Mesodermal cell (in vitro differentiated cells): ENCODE measurements around the gene DOCK2.

Experiments
- H3K27ac ChIP-seq: 2 replicates; pipeline ENCODE4 v1.7.0; 2013; ENCODE audit warnings: mild to moderate bottlenecking, low read depth, low read length, moderate library complexity; ENCODE audit not compliant: severe bottlenecking
- H3K36me3 ChIP-seq: 2 replicates; pipeline ENCODE4 v1.7.1; 2013; ENCODE audit warnings: mild to moderate bottlenecking, low read length, moderate library complexity; ENCODE audit not compliant: control insufficient read depth, insufficient read depth
- H3K4me1 ChIP-seq: one replicate; pipeline ENCODE4 v1.7.1; 2013; ENCODE audit warnings: mild to moderate bottlenecking, low read length; ENCODE audit not compliant: insufficient read depth, control insufficient read depth, poor library complexity, severe bottlenecking
- H3K4me3 ChIP-seq: 2 replicates; pipeline ENCODE4 v1.7.0; 2013; ENCODE audit warnings: low read length, control low read depth, mild to moderate bottlenecking; ENCODE audit not compliant: insufficient read depth, poor library complexity, severe bottlenecking; ENCODE audit errors: extremely low read depth
- H3K9me3 ChIP-seq: 2 replicates; pipeline ENCODE4 v1.7.1; 2013; ENCODE audit warnings: mild to moderate bottlenecking, low read length, moderate library complexity; ENCODE audit not compliant: control insufficient read depth
- WGBS, 2 experiments: methylation state at CpG; one replicate each; pipeline ENCODE4 v1.1.5; 2013; ENCODE audit warnings: missing lambda C conversion rate in 2 of 2; ENCODE audit not compliant: insufficient coverage in 2 of 2; 5-methylcytosine and 5-hydroxymethylcytosine counted together

Gene DOCK2

DNA sequence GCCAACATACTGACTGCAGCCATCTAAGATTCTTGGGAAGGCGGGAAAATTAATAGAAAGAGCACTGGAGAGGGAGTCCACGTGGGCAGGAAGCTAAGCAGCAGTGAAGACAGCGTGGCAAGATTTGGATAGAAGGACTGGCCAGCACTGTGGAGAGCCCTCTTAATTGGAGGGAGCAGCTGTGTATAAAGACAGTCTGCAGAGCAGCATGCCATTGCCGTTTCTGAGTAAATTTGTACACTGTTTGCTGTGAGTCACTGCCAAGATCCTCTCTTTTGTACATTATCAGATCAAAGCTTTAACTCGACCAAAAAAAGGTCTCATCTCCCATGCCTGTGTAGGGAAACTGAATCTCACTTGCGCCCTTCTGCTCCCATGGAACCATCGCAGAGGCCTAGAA lies 297.9 kb downstream of the DOCK2 start:
- WGBS, 2 experiments, result 87 to 89% methylated on average over 7 of the region's 7 CpGs
- H3K9me3 ChIP-seq, result no peaks in the 10 kb centered on the region
- no peak overlapping the region for H3K27ac ChIP-seq
- H3K4me1 ChIP-seq, result peaks cover 14% of the 10 kb centered on the region
- no peaks in the 10 kb centered on the region for H3K36me3 ChIP-seq
- H3K4me3 ChIP-seq, result no peak overlapping the region

- no CpG with 5 or more reads among the region's 5 CpGs for WGBS, 2 experiments
- H3K27ac ChIP-seq, result no peak overlapping the region
- no peak overlapping the region for H3K4me3 ChIP-seq
- H3K36me3 ChIP-seq, result no peaks in the 10 kb centered on the region
- no peaks in the 10 kb centered on the region for H3K9me3 ChIP-seq
- peaks cover 14% of the 10 kb centered on the region for H3K4me1 ChIP-seq
Measured at GRCh38 chr5:169935762-169936161, 298.7 kb downstream of the DOCK2 start.

DNA sequence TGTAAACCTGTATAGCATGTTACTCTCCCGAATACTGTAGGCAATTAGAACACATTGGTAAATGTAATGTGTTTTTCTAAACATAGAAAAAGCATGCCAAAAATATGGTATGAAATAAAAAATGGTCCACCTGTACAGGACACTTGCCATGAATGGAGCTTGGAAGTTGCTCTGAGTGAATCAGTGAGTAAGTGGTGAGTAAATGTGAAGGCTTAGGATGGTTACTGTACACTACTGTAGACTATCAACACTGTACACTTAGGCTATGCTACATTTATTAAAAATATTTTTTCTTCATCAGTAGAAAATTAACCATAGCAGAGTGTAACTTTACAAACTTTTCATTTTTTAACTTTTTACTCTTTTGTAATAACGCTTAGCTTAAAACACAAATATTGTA lies 301.4 kb downstream of the DOCK2 start:
- no peak overlapping the region for H3K4me3 ChIP-seq
- WGBS, 2 experiments, result no CpG with 5 or more reads among the region's 2 CpGs
- H3K9me3 ChIP-seq, result no peaks in the 10 kb centered on the region
- no peaks in the 10 kb centered on the region for H3K36me3 ChIP-seq
- H3K27ac ChIP-seq, result no peak overlapping the region
- peaks cover 14% of the 10 kb centered on the region for H3K4me1 ChIP-seq

DNA sequence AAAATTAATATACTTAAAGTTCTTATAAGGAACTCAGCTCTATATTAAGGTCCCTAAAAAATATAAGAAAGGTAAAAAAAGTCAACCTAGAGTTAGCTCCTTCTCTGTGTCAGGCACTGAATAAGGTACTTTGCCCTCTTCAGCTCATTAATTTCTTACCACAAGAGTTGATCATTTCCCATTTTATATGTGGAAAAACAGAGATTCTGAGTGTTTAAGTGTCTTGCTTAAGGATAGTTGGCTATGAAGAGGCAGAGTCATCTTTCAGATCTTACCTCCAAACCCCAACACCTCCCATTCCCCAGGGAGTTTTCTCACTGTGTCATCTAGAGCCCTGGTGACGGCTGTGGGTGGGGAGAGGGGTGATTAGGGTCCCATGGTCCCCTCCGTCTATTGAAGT lies 302.7 kb downstream of the DOCK2 start:
- Histone ChIP-seq H3K4me3 (no peak overlapping the region), H3K9me3 (no peaks in the 10 kb centered on the region), H3K4me1 (peaks cover 12% of the 10 kb centered on the region), H3K27ac (no peak overlapping the region), H3K36me3 (no peaks in the 10 kb centered on the region)
- 60% methylated on average over 1 of the region's 2 CpGs; no CpG with 5 or more reads in 1 of the 2 experiments for WGBS, 2 experiments

DNA sequence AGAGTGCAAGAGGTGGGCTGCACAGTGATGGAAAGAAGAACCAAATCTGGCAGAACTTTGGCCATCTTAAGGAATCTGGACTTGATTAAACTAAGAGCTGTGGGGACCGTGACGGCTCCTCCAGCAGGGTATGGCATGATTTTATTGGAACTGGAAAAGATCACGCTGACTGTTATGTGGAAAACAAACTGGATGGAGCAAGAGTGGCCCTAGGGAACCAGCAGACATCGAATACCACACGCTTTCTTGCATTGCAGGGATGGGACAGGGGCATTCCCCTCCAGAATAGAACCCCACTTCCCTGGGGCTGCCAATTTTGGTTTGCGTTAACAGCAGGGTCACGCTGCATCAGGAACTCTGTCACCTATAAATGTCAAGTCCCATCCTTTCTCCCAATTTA lies 304.5 kb downstream of the DOCK2 start:
- WGBS, 2 experiments, result 90 to 94% methylated on average over 7 of the region's 7 CpGs
- Histone ChIP-seq H3K9me3 (no peaks in the 10 kb centered on the region), H3K27ac (no peak overlapping the region), H3K4me3 (no peak overlapping the region), H3K36me3 (no peaks in the 10 kb centered on the region), H3K4me1 (peaks cover 15% of the 10 kb centered on the region)

DNA sequence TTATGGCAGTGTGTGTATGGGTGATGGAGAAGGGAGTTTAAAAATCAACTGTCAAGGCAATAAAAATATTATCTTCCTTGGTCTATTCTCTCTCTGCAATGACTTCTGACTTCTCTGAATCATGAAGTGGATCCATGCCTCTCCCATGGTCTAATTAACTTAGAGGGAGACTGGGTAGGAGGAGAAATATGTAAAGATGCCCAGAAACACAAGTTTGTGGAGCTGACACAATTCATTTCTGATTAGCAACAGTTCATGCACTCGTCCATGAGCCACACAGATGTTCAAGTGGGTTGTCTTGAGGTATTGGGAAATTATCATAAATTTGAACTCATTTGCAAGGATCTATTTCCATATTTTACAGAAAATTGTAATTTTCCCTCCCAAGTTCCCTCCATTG lies 305.1 kb downstream of the DOCK2 start:
- Histone ChIP-seq H3K4me3 (no peak overlapping the region), H3K9me3 (no peaks in the 10 kb centered on the region), H3K27ac (no peak overlapping the region), H3K36me3 (no peaks in the 10 kb centered on the region), H3K4me1 (peaks cover 15% of the 10 kb centered on the region)
- WGBS, 2 experiments, result no CpG with 5 or more reads among the region's 1 CpG

DNA sequence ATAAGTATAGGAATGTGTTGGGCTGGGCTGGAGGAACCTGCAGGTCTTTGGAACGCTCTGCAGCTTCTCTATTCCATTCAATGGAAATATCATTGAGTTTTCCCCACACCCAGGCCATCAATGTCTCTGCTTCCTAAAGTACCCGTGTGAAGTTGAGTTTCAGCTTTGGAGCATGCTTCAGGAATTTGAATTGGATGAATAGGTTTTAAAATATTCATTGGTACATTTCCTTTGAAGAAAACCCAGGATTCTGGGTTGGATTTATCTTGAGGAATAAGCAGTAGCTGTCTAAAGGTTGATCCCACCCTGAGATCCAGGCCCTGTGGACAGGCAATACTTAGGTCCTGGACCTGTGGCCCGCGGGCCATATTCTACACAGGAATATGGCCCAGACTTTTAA lies 306.0 kb downstream of the DOCK2 start:
- peaks cover 15% of the 10 kb centered on the region for H3K4me1 ChIP-seq
- no peak overlapping the region for H3K4me3 ChIP-seq
- no peak overlapping the region for H3K27ac ChIP-seq
- H3K9me3 ChIP-seq, result no peaks in the 10 kb centered on the region
- WGBS, 2 experiments, result 100% methylated on average over 2 of the region's 4 CpGs; no CpG with 5 or more reads in 1 of the 2 experiments
- no peaks in the 10 kb centered on the region for H3K36me3 ChIP-seq

DNA sequence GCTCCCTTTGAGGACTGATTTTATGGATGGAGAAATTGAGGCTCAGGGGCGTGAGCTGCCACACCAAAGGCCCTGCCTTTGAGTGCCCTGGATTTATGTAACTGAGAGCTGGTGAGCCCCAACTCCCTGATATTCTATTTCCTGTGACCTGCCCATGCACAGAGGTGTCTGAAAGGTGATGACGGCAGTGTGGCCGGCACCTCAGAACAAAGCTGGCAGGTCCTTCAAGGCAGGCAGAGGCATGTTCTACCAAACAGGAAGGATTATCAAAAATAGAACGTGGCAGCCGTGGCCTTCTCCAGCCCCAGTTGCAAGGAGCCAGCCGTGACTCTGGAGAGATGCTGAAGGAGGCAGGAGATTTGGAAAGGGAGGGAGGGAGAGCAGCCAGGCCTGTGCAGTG lies 307.0 kb downstream of the DOCK2 start:
- Histone ChIP-seq H3K4me3 (no peak overlapping the region), H3K36me3 (no peaks in the 10 kb centered on the region), H3K9me3 (no peaks in the 10 kb centered on the region), H3K27ac (no peak overlapping the region), H3K4me1 (peaks cover 15% of the 10 kb centered on the region)
- 93 to 100% methylated on average over 6 of the region's 6 CpGs for WGBS, 2 experiments

- Histone ChIP-seq H3K4me1 (peaks cover 15% of the 10 kb centered on the region), H3K36me3 (no peaks in the 10 kb centered on the region), H3K4me3 (no peak overlapping the region), H3K9me3 (no peaks in the 10 kb centered on the region), H3K27ac (peak overlapping the region; percentile 51)
- 88 to 90% methylated on average over 6 of the region's 8 CpGs for WGBS, 2 experiments
Measured at GRCh38 chr5:169944922-169945680, 308.0 kb downstream of the DOCK2 start.

GRCh38 chr5:169945831-169946261 lies 308.8 kb downstream of the DOCK2 start:
- Histone ChIP-seq H3K4me3 (no peak overlapping the region), H3K4me1 (peaks cover 15% of the 10 kb centered on the region), H3K27ac (peak overlapping the region; percentile 59), H3K9me3 (no peaks in the 10 kb centered on the region), H3K36me3 (no peaks in the 10 kb centered on the region)
- 43 to 56% methylated on average over 2 to 3 of the region's 3 CpGs for WGBS, 2 experiments

- Histone ChIP-seq H3K4me1 (peaks cover 15% of the 10 kb centered on the region), H3K4me3 (no peak overlapping the region), H3K27ac (no peak overlapping the region), H3K36me3 (no peaks in the 10 kb centered on the region), H3K9me3 (no peaks in the 10 kb centered on the region)
- WGBS, 2 experiments, result 92 to 100% methylated on average over 2 to 4 of the region's 5 CpGs
Measured at GRCh38 chr5:169946743-169947295, 309.7 kb downstream of the DOCK2 start.
